ENCODE data around the gene SLC25A47.

SLC25A47 gene

DNA sequence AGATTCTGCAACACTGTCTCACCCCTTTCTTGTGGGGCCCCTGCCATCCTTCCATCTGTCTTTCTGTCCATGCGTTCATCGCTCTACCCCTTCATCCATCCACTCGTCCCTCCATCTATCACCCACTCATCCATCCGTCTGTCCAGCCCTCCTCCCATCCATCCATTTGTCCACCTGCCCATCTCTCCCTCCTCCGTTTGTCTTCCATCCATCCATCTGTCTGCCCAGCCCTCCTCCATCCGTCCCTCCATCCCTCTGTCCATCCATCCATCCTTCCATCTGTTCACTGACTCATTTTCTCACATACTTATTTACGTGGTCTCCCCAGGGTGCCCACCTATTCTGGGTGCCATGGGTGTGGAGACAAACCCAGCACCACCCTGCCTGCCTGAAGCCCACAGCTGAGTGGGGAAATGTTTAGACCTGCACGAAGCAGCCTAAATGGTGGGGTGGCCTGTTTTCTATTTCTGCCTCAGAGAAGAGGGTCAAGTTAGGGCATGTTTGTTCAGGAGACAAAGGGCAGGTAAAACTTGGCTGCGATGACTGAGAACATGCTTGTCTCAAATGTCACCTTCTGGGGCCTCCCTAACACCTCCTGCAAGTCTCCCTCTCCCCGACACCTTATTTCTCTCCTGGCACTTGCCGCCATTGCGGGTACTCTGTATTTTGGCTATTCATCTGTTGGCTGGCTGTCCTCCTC is 2.8 kb upstream of the SLC25A47 start:
- H3K4me3 ChIP-seq (ENCODE audit: low read length in 2 of 2), result no peak overlapping the region
- no peaks in the 10 kb centered on the region for H3K79me1 ChIP-seq (ENCODE audit: low read depth, low read length)
- 100% methylated on average over 3 of the region's 12 CpGs; no CpG with 5 or more reads in 1 of the 2 donors for WGBS, 2 donors (ENCODE audit: extremely low coverage in 2 of 2, insufficient read length in 2 of 2, insufficient replicate concordance in 1 of 2)
- H2AFZ ChIP-seq (ENCODE audit: low read length), result no peak overlapping the region
- no peak overlapping the region for H3K14ac ChIP-seq (ENCODE audit: low read length)
- H3K27ac ChIP-seq (replicated peaks; ENCODE audit: low read length), result no peak overlapping the region
- peak overlapping the region; percentile 41 for H2BK12ac ChIP-seq (ENCODE audit: low read length)
- no peak overlapping the region for H3K4me2 ChIP-seq (ENCODE audit: insufficient read depth, low read length, poor library complexity, severe bottlenecking)
- H4K8ac ChIP-seq (ENCODE audit: low read depth, low read length), result no peak overlapping the region
- no peak overlapping the region for H2BK120ac ChIP-seq (ENCODE audit: low read depth, low read length)
- H3K27me3 ChIP-seq (ENCODE audit: control insufficient read depth in 3 of 3, insufficient read depth in 3 of 3, low read depth in 1 of 3, low read length in 3 of 3), result peaks cover 0 to 39% (median 0%) of the 10 kb centered on the region in 3 experiments
- H2BK5ac ChIP-seq (ENCODE audit: low read length), result peak overlapping the region; percentile 39
- no peak overlapping the region for H3K4ac ChIP-seq (ENCODE audit: low read length)
- H3K9me3 ChIP-seq (replicated peaks in 1 of 2; ENCODE audit: control insufficient read depth in 2 of 2, insufficient read depth in 1 of 2, low read depth in 1 of 2, low read length in 2 of 2), result no peaks in the 10 kb centered on the region
- H4K91ac ChIP-seq (ENCODE audit: low read depth, low read length, poor library complexity), result no peak overlapping the region
- H3K36me3 ChIP-seq (replicated peaks in 1 of 2; ENCODE audit: control insufficient read depth in 2 of 2, insufficient read depth in 2 of 2, low read length in 2 of 2), result no peaks in the 10 kb centered on the region
- peak overlapping the region; percentile 16 for H3K23ac ChIP-seq (ENCODE audit: low read depth, low read length, poor library complexity)
- H3K18ac ChIP-seq (ENCODE audit: low read length), result peak overlapping the region; percentile 64
- H2AK5ac ChIP-seq (ENCODE audit: low read depth, low read length), result peak overlapping the region; percentile 75
- peaks cover 0 to 4% of the 10 kb centered on the region in 2 donors for H3K4me1 ChIP-seq (ENCODE audit: control insufficient read depth in 2 of 2, insufficient read depth in 1 of 2, low read depth in 1 of 2, low read length in 2 of 2)
- H3K9ac ChIP-seq (ENCODE audit: low read depth, low read length, poor library complexity), result peak overlapping the region; percentile 47
- DNase-seq (ENCODE audit: low spot score), result no peak
- peak overlapping the region; percentile 8 for H2BK15ac ChIP-seq (ENCODE audit: low read length)

DNA sequence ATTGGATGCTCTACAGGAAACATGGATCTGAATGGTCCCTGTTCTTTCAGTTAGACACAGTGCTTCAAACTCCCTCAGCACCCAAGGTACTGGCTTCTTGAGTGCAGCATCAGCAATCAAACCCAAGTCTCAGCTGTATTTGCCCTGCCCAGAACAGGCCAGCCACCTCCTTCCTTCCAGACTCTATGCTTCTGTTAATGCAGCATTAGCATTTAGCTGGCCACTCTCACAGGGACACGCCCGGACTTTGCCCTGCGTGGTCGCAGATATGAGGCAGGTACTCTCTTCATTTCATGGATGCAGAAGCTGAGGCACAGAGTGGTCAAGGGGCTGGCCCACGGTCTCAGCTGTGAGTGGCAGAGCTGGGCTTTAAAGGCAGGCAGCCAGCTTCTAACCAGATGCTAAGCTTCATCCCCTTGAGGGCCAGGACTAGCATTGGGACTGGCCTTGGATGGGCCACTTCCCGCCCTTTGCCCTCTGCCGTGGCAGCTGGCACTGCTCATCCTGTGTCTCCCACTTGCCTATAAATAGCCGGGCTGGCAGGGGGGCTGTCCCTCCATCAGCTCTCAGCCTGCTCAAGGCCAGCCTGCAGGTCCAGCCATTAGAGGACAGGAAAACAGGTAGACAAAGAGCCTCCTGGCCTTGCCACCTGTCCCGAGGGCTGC is 1.5 kb upstream of the SLC25A47 start:
- Histone ChIP-seq H3K18ac (ENCODE audit: low read length) (no peak overlapping the region), H4K8ac (ENCODE audit: low read depth, low read length) (no peak overlapping the region), H3K4me1 (ENCODE audit: control insufficient read depth in 2 of 2, insufficient read depth in 1 of 2, low read depth in 1 of 2, low read length in 2 of 2) (peaks cover 0 to 4% of the 10 kb centered on the region in 2 donors), H3K14ac (ENCODE audit: low read length) (no peak overlapping the region), H4K91ac (ENCODE audit: low read depth, low read length, poor library complexity) (no peak overlapping the region), H3K9me3 (replicated peaks in 1 of 2; ENCODE audit: control insufficient read depth in 2 of 2, insufficient read depth in 1 of 2, low read depth in 1 of 2, low read length in 2 of 2) (no peaks in the 10 kb centered on the region), H3K27ac (replicated peaks; ENCODE audit: low read length) (no peak overlapping the region), H2BK120ac (ENCODE audit: low read depth, low read length) (peak overlapping the region; percentile 35), H2AFZ (ENCODE audit: low read length) (no peak overlapping the region), H3K4me2 (ENCODE audit: insufficient read depth, low read length, poor library complexity, severe bottlenecking) (no peak overlapping the region), H2BK12ac (ENCODE audit: low read length) (no peak overlapping the region), H3K36me3 (replicated peaks in 1 of 2; ENCODE audit: control insufficient read depth in 2 of 2, insufficient read depth in 2 of 2, low read length in 2 of 2) (no peaks in the 10 kb centered on the region), H2AK5ac (ENCODE audit: low read depth, low read length) (peak overlapping the region; percentile 79), H3K4me3 (ENCODE audit: low read length in 2 of 2) (no peak overlapping the region), H3K27me3 (ENCODE audit: control insufficient read depth in 3 of 3, insufficient read depth in 3 of 3, low read depth in 1 of 3, low read length in 3 of 3) (peaks cover 0 to 45% (median 0%) of the 10 kb centered on the region in 3 experiments), H3K79me1 (ENCODE audit: low read depth, low read length) (no peaks in the 10 kb centered on the region), H2BK15ac (ENCODE audit: low read length) (no peak overlapping the region), H3K9ac (ENCODE audit: low read depth, low read length, poor library complexity) (no peak overlapping the region), H3K23ac (ENCODE audit: low read depth, low read length, poor library complexity) (no peak overlapping the region), H3K4ac (ENCODE audit: low read length) (no peak overlapping the region), H2BK5ac (ENCODE audit: low read length) (peak overlapping the region; percentile 62)
- WGBS, 2 donors (ENCODE audit: extremely low coverage in 2 of 2, insufficient read length in 2 of 2, insufficient replicate concordance in 1 of 2), result no CpG with 5 or more reads among the region's 9 CpGs
- DNase-seq (ENCODE audit: low spot score), result no peak

GRCh38 chr14:100322138-100322957 is 791 bp upstream of the SLC25A47 start:
- H3K4me3 ChIP-seq (ENCODE audit: low read length in 2 of 2), result no peak overlapping the region
- no peak overlapping the region for H3K27ac ChIP-seq (replicated peaks; ENCODE audit: low read length)
- H3K27me3 ChIP-seq (ENCODE audit: control insufficient read depth in 3 of 3, insufficient read depth in 3 of 3, low read depth in 1 of 3, low read length in 3 of 3), result peaks cover 0 to 45% (median 0%) of the 10 kb centered on the region in 3 experiments
- no peak overlapping the region for H2AFZ ChIP-seq (ENCODE audit: low read length)
- H3K9ac ChIP-seq (ENCODE audit: low read depth, low read length, poor library complexity), result no peak overlapping the region
- peaks cover 0 to 4% of the 10 kb centered on the region in 2 donors for H3K4me1 ChIP-seq (ENCODE audit: control insufficient read depth in 2 of 2, insufficient read depth in 1 of 2, low read depth in 1 of 2, low read length in 2 of 2)
- peak overlapping the region; percentile 58 for H3K18ac ChIP-seq (ENCODE audit: low read length)
- H2BK5ac ChIP-seq (ENCODE audit: low read length), result peak overlapping the region; percentile 62
- peak overlapping the region; percentile 32 for H4K8ac ChIP-seq (ENCODE audit: low read depth, low read length)
- H3K36me3 ChIP-seq (replicated peaks in 1 of 2; ENCODE audit: control insufficient read depth in 2 of 2, insufficient read depth in 2 of 2, low read length in 2 of 2), result no peaks in the 10 kb centered on the region
- H3K4me2 ChIP-seq (ENCODE audit: insufficient read depth, low read length, poor library complexity, severe bottlenecking), result no peak overlapping the region
- peak overlapping the region; percentile 6 for H3K14ac ChIP-seq (ENCODE audit: low read length)
- H3K23ac ChIP-seq (ENCODE audit: low read depth, low read length, poor library complexity), result peak overlapping the region; percentile 77
- H3K79me1 ChIP-seq (ENCODE audit: low read depth, low read length), result no peaks in the 10 kb centered on the region
- WGBS, 2 donors (ENCODE audit: extremely low coverage in 2 of 2, insufficient read length in 2 of 2, insufficient replicate concordance in 1 of 2), result no CpG with 5 or more reads among the region's 15 CpGs
- no peak overlapping the region for H3K4ac ChIP-seq (ENCODE audit: low read length)
- peak overlapping the region; percentile 35 for H2BK120ac ChIP-seq (ENCODE audit: low read depth, low read length)
- H4K91ac ChIP-seq (ENCODE audit: low read depth, low read length, poor library complexity), result peak overlapping the region; percentile 68
- H3K9me3 ChIP-seq (replicated peaks in 1 of 2; ENCODE audit: control insufficient read depth in 2 of 2, insufficient read depth in 1 of 2, low read depth in 1 of 2, low read length in 2 of 2), result no peaks in the 10 kb centered on the region
- peak overlapping the region; percentile 84 for H2BK15ac ChIP-seq (ENCODE audit: low read length)
- peak overlapping the region; percentile 79 for H2AK5ac ChIP-seq (ENCODE audit: low read depth, low read length)
- no peak for DNase-seq (ENCODE audit: low spot score)
- H2BK12ac ChIP-seq (ENCODE audit: low read length), result no peak overlapping the region

All from neuronal stem cell (in vitro differentiated cells).